ENCODE data around the gene BCL2.

BCL2 gene

DNA sequence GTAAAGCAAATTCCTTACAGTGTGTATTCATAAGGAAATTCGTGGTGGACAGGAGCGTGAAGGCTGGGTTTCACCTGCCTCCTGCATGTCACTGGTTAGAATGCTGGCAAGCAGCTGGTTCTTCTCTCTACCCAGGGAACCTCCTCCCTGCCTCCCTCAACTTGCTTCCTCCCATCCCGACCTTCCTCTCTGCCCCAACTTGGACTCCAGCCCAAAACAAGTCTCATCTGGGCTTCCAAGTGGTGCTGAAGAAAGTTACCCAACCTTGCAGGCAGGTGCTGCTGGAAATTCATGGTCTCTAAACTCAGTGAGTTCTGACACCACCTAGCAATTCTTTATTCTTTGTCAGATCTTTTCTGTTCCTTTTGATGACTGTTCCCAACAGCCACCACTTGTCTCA lies 184.5 kb downstream of the BCL2 start:
- no peak for DNase-seq

DNA sequence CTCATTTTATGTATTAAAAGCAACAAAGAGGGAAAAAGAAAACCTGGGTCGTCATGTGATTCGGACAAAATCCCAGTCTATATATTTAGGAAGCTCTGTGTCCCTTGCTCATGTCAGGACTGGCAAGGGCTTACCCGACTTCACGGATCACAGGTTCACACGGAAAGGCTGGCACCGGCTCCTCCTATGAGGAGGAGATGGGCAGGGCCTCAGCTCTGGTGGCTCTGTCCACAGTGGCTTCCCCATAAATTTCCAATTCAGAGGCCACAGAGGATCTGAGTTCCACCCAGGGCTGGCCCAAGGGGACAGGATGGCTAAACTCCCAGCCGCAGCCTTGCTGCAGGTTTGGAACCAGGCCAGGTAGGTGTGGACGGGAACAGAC lies 186.8 kb downstream of the BCL2 start:
- DNase-seq = no peak

DNA sequence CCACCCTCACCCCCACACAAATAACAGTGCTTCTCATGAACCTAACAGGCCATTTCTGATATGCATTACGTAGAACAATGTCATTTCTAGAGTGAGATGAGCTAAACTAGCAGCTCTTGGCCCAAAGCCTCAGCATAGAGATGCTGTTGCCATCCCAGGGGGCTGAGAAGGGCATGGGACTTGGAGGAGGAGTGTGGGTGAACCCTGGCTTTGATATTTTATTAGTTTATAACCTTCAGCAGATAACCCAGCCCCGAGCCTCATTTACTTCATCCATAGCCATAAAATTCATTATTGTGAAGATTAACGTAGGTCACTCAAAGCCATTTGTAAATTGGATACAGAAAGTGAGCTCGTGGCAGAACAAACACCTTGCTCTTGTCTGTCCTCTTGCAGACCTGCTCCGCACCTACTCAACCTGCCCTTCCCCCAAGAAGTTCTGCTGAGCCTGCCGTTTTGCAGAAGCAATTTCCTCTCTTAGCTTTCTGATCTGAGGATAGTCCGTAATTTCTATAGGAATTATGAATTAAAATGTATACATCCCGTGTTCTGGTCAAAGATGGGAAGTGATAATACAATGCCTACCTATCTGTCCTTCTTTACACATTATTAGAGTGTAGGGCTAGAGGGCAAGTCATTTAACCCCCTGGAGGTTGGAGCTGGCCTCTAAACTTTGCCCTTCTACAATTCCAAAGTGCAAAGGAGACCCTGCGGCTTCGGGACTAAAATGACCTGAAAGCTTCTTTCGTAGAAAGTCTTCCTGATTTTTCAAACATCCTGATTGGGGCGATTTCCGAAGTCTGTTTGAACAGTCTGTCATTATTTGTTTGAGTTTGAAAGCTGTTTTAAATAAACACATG lies 187.4 kb downstream of the BCL2 start:
- no peak for DNase-seq

DNA sequence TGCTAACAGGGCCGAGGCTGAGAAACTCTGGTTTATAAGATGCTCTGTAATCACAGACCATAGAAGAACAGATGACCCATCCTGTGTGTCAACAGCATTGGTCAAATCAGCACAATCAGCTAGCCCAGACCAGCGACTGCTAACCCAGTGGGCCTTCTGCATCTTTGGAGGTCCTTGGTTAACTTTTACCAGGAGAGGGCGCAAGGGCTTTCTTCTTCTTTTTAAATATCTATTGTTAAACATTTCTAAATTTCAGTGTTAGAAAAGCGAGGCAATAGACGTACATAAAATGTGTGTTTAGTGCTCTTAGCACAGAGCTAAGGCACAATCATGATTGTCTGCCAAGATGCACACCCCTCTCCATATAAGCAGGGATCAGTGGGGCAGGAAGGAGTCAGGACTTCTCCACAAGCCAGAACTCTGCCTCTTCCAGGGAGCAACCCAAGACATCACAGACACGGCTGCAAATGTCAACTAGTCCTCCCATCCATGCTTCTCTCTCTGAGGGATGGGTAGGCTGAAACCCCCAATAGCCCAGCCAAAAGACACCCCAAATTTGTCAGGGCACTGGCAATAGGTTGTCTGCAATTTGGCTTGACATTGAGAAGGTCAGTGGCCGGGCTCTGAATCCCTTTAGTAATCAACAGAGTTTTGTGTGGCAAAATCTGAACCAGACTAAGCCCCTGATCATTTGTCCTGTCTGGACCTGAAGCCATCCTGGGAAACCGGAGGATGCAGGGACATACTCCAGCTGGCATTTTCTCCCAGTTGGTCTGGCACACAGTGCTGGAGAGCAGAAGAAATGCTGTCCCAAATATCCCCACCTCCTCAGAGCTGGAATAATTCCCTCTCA lies 188.2 kb downstream of the BCL2 start:
- peak; percentile 55 for DNase-seq

DNA sequence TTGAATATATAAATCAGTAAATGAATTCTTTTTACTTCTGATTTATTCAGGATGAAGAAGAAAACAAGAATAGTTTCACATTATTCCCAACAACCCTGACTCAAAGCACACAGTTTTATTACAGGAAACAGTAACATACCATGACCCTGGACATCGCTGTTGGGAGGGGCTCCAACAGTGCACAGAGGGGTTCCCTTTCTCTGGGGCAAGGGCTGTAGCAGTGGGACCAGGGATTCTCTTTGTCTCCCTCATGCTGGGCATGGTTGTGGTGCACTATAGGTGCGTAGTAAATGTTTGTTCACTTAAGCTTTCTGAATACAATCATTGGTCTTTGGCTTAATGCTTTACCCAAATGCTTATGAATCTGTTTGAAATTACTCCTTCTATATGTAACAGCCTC lies 189.4 kb downstream of the BCL2 start:
- no peak for DNase-seq

DNA sequence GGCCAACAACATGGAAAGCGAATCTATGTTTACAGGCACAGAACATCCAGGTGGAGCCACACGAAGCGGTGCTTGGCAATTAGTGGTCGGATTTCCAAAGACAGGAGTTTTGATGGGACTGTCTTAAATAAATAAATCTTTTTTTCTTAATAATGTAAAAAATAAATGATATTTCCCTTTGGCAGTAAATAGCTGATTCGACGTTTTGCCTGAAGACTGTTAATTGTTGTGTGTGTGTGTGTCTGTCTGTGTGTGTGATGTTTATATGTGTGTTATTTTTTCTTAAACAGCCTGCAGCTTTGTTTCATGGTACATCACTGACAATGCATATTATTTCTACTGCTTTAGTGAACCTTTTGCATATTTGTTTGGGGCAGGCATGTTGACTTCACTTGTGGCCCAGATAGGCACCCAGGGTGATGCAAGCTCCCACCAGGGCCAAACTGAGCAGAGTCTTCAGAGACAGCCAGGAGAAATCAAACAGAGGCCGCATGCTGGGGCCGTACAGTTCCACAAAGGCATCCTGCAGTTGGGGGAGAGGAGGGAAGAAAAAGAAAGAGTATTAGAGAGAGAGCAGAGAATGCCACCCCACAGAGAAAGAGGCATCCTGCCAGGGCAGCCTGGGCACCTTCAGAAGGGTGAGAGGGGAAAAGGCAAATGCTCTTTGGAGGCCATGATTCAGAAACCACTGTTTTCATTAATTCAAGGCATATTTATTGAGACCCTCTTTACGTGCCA lies 191.2 kb downstream of the BCL2 start:
- DNase-seq = no peak

DNA sequence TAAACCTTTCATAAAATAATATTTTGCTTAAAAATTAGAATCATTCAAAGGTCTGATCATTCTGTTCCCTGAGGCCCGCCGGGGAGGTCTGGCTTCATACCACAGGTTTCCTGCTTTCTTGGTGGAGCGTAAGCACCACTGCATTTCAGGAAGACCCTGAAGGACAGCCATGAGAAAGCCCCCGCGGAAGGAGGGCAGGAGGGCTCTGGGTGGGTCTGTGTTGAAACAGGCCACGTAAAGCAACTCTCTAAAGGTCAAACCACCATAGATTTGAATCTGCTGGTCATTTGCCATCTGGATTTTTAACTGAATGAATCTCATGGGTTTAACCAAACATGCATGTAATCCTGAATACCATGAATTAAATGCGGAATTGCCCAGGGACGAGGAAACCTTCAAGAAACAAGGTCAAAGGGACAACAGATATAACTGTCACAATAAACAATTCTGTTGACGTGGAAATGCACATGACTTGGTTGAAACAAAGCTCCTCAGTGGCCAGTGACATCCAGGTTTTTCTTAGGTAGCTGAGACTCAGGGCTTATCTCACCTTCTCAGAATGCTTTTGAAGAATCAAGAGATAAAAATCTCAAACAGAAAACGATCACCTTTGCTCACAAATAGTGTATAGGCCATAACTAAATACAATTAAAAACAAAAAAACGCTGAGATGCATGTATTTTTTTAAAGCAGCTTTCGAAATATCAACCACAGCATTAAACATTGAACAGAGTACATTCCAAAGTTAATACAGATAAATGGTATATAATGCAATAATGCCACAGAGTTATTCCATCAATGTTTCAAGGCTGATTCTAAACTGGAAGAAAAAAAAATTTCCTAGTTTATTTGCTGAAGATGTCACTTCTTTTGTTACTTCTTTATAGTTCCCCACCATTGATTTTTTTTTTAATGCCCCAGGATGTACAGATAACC lies 193.2 kb downstream of the BCL2 start:
- DNase-seq = no peak

DNA sequence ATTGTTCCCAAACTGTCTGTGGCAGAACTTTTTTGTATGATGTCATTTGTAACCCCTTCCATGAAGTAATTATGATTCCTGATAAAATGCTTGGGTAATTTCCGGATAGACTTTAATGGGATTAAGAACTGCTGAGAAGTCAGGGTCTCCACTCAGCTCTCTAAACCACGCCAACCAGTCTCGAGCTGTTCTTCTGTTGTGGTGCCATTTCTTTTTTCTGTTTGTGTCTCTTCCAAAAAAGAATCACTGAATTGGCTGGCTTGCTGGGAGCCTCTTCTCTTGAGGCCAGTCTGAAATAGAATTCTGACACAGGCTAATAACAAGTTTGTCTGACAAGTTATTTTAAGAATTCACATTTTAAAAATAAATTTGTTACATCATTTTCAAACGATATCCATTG lies 198.9 kb downstream of the BCL2 start:
- no peak for DNase-seq

DNA sequence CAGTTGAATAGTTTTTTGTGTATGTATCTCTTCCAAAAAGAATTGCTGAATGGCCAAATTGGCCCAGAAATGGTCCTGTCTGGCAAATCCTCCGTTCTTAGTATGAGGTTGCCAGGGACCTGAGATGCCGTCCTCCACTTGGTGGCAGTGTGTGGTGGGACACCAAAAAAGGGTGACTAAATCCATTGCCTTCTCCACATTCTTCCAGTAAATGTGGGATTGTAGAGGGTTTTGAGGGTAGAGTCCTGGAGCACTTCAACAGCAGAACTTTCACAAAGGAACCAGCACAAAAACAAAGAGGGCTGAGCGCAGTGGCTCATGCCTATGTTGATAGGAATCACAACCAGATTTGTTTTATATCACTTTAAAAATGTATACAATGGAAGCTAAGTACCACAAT lies 199.9 kb downstream of the BCL2 start:
- peak; percentile 24 for DNase-seq

DNA sequence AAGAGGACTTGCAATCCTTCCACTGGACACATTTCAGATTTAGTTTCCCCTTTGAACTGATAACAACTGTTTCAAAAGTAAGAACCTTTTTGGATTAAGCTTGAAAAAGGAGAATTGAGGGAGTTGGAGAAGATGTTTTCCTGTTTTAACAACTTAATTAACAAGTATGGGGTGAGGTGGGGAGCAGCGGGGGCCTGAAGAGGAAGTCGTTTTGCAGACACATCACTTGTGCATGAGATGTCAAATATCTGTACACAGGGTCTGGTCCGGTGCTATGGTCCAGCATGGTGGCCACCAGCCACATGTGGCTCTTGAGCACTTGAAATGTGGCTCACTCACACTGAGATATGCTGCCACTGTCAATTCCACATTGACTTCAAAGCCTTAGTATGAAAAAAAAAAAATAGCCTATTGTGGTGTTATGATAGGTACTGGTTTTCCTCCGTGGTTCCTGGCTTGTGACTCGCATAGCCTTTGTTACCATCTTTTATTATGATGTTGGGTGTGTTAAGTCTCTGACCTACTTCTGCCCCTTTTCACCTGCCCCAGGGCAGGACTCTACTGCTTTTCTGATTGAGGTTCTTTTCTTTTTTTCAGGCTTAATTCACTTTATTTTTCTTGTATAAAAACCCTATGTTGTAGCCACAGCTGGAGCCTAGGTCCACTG lies 205.5 kb downstream of the BCL2 start:
- DNase-seq = no peak

DNA sequence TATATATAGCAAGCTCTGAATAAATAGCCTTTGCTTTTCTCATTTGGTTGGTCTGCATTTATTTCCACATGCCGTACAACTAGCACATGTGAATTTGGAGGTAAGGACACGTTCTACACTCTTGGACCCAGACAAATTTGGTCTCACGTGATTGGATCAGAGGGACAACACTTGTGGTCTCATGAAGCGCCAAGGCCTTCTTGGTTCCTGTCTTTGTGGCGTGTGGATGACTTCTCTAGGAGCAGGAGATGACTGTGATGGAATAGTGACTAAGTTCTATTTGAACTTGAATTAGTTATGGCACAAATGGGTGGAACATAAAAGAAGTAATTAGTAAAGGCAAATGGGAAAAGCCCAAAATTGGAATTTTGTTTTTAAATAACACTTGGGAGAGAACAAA lies 206.9 kb downstream of the BCL2 start:
- no peak for DNase-seq

DNA sequence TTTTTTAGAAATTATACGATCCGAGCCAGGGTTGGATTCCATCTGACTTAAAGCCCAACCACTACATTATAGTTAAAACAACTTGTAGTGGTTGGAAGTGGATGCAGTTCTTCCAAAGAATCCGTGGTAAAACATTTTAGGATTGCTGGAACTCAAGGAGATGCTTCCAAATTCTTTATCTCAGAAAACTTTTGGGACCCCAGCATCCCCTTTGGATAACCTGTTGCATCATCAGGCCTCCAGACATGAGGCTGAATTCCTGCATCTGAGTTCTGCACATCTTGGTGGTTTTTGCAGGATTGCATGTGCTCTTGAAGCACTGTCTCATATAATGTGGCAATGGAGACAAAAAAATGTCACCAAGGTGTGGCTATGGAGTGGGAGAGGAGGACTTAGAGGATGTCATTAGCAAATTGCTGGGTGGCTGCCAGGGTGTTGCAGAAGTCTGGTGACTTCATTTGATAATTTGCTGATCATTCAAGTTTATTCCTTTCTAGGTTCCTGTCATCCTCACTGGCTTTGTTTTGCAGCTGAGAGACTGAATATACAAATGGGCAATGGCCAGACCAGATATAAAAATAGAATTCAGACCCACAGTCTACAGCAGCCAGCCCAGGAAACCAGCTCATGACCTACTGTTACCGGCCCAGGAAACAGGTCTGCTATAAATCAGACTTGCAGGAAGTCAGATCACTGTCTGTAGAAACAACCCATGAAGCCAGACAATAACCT lies 207.7 kb downstream of the BCL2 start:
- DNase-seq = peak; percentile 68

DNA sequence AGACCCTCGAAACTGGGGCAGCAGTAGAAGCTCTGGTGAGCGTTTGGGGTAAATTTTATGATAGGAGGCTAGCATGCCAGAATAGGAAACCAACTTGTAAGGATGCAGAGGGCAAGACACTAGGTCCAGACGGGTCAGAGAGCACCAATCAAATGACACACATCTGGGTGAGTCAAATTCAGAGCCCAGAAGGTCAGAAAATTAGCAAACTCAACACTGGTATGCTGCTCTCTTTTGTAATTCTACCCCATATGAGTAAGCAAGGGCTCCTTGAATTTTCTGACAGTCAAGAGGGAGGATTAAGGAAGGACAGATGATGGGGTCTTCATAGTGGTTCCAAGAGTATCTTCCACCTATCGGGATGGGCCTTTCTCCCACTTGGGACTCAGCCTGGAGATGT lies 209.8 kb downstream of the BCL2 start:
- no peak for DNase-seq

DNA sequence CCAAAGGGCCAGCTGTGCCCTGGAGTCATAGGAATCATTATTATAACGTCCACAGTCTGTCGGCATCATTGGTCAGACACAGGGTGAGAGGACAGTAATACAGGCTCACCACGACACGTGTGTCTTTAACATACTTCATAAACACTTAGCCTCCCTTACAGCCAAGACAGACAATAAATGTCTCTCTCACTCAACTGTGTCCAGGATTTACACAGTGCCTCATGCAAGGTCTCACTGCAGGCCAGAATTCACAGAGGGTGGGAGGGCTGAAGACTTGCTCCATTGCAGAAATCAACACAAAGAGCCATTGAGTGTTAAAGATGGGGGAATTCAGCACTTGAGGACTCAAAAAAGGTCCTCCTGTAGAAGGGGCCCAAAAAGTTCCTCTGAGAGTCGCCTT lies 210.5 kb downstream of the BCL2 start:
- no peak for DNase-seq

DNA sequence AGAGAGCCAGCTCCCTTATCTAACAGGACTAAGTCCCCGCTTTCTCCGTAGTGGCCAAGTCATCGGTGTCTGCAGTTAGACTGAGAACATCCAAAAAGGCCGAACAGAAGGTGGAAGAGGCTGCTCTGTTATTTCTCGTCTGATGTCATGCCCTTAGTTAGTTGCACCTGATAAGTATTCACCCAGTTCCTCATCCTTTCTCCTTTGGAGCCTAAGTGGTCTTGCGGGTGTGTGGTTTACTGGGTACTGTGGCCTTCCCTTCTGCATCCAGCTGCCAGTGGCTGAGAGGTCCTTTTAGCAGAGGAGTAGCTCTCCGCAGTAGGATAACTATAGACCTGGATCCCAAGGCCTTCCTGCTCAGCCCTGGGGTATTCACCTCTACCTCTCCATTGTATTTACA lies 211.6 kb downstream of the BCL2 start:
- no peak for DNase-seq

DNA sequence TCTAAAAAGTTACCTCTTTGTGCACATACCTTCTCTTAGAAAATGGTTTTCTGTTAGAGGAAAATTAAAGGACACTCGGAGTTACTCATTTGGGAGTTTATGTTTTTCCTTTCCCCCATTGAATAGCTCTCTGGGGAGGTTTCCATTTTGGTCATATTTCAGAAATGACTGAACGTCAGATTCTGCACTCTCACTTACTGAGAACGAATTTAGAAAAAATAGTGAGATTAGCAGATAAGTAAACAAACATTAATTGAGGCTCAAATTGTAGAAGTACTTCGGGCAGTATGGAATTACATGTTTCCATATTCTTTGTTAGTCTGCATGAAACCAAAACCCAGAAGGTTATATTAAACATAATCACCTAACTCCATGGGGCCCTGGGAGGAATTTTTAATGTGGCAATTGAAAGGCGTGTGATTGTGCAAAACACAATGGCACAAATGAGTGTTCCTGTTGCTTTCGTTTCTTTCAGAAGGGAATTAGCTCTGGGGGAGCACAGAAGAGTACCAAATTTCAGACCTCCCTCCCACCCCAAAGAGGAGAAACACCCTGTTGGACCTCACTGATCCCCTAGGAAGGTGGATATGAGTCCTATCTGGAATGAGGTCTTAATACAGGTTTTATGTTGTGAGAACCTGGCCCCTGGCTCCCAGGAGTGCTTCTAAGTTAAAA lies 212.3 kb downstream of the BCL2 start:
- DNase-seq = peak; percentile 78

DNA sequence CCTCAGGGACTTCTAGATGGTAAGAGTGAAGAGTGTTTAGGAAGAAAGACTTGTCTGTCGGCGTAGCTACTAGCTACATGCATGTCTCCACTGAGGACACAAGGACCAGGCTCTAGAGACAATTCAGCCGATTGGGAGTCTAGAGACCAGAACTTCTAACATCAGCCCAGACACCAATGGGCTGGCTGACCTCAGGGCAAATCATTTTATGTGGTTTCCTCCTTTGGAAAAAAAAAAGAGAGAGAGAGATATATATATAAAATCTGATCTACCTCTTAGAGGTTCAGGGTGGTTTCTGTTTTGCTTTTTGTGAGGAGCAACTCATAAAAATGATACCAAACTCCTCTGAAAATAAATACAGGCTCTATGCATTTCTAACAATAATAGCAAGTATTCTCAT lies 212.8 kb downstream of the BCL2 start:
- DNase-seq = no peak

DNA sequence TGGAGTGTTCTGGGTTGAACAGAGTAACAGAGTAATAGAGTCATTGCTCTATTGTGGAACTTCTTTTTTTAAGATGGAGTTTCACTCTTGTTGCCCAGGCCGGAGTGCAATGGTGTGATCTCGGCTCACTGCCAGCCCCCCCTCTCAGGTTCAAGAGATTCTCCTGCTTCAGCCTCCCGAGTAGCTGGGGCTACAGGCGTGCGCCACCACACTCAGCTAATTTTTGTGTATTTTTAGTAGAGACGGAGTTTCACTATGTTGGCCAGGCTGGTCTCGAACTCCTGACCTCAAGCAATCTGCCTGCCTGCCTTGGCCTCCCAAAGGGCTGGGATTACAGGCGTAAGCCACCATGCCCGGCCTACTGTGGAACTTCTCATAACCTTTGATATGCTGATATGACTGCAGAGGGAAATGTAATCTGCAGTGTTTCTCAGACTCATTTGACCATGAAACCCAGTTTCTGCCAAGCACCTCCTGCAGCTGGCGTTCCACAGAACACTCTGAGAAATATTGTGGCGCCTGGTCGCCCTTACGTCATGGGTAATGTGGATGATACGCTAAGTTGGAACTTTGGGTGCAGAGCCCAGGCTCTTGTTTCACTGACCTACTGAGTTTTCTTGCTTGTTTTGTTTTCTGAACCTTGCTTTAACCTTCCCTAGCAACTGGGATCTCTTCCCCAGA lies 213.8 kb downstream of the BCL2 start:
- DNase-seq = no peak

DNA sequence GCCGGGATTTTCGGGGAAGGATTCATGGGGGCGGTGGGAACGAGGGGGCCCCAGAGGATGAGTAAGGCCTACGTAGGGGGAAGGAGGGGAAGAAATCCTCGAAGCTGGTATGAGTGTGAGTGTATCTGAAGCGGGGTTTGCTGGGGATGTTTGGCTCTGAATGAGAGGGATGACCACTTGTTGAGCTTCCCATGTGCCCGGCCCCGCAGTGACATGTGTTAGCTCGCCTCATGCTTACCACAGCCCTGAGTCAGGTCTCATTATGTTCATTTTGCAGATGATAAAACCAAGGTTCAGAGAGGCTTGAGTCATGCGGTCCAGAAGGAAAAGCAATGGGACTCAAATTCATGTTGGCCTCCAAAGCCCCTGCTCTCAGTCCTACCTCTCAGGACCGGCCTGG lies 214.7 kb downstream of the BCL2 start:
- DNase-seq = no peak

All from COR-L47 (cell line).